SK-N-MC (cell line): Measurements from ENCODE around the gene SRGAP3.

Source experiments
- DNase-seq: peaks from one replicate; pipeline ENCODE4 v3.0.0-alpha.2; 2011; ENCODE audit warnings: low read depth, low spot score
- H3K27ac ChIP-seq: fragments of 200-600 bp; sonication (generic); 2 replicates; pipeline ENCODE4 v1.5.1; 2016; ENCODE audit warnings: mixed run types
- H3K36me3 ChIP-seq: fragments of 200-600 bp; sonication (generic); 2 replicates; pipeline ENCODE4 v1.6.1; 2017; ENCODE audit warnings: antibody characterized with exemption, low read length, mixed read lengths; ENCODE audit not compliant: insufficient read depth
- H3K4me3 ChIP-seq: fragments of 200-600 bp; sonication (generic); 2 replicates; pipeline ENCODE4 v1.5.1; 2016
- H3K9ac ChIP-seq: fragments of 200-600 bp; sonication (generic); 2 replicates; pipeline ENCODE4 v1.8.0; 2017; ENCODE audit warnings: mixed run types, mixed read lengths; ENCODE audit not compliant: insufficient read length
- H3K9me3 ChIP-seq: fragments of 200-600 bp; sonication (generic); 2 replicates; pipeline ENCODE4 v1.6.1; 2017; ENCODE audit warnings: low read depth, mild to moderate bottlenecking, antibody characterized with exemption, low read length, moderate library complexity, mixed read lengths
- EZH2 ChIP-seq: fragments of 200-600 bp; sonication (generic); IDR thresholded peaks from one replicate; pipeline ENCODE4 v1.6.1; 2017; ENCODE audit warnings: antibody characterized with exemption
- FOXP2 ChIP-seq: optimal IDR thresholded peaks from 2 replicates; pipeline ENCODE3; 2011; ENCODE audit warnings: mild to moderate bottlenecking, moderate library complexity; ENCODE audit not compliant: insufficient read depth; ENCODE audit errors: extremely low read length, control extremely low read depth
- POLR2AphosphoS5 ChIP-seq: IDR thresholded peaks from 2 replicates; pipeline ENCODE4 v1.6.1; 2012; ENCODE audit warnings: mild to moderate bottlenecking, low read depth, low read length, borderline replicate concordance

Gene SRGAP3

DNA sequence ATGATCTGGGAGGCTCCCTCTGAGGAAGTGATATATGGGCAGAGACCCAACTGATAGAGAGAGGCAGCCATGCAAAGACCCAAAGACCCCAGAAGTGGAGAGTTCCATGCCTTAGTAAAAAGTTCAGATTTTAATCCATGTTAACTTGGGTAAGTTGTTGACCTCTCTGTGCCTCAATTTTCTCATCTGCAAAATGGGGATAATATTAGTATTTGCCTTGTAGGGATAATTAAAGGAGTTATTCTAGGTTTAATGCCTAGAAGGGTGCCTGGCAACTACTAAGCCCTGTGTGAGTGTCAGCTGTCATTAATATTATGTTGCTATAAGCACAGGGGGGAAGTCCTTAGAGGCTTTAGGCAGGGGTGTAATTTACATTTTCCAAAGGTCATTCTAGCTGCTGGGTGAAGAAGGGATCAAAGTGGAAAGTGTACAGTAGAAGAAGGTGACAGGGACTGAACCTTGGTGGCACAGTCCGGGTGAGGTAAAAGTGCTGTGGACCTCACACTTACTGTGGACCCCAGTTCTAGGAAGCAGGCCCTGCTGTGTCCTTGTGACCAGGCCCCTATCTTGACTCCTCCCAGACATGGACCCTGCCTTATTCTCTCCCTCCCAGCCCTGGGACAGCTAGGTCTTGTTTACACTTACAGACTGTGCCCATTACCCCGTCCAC, 283.2 kb downstream of the SRGAP3 start:
- no peak overlapping the region for H3K27ac ChIP-seq
- no peak overlapping the region for H3K9ac ChIP-seq
- DNase-seq: no peak
- no peaks in the 10 kb centered on the region for H3K9me3 ChIP-seq
- no peak overlapping the region for H3K4me3 ChIP-seq
- H3K36me3 ChIP-seq: no peaks in the 10 kb centered on the region
- TF ChIP-seq FOXP2 (no peak), EZH2 (no peak), POLR2AphosphoS5 (no peak)

DNA sequence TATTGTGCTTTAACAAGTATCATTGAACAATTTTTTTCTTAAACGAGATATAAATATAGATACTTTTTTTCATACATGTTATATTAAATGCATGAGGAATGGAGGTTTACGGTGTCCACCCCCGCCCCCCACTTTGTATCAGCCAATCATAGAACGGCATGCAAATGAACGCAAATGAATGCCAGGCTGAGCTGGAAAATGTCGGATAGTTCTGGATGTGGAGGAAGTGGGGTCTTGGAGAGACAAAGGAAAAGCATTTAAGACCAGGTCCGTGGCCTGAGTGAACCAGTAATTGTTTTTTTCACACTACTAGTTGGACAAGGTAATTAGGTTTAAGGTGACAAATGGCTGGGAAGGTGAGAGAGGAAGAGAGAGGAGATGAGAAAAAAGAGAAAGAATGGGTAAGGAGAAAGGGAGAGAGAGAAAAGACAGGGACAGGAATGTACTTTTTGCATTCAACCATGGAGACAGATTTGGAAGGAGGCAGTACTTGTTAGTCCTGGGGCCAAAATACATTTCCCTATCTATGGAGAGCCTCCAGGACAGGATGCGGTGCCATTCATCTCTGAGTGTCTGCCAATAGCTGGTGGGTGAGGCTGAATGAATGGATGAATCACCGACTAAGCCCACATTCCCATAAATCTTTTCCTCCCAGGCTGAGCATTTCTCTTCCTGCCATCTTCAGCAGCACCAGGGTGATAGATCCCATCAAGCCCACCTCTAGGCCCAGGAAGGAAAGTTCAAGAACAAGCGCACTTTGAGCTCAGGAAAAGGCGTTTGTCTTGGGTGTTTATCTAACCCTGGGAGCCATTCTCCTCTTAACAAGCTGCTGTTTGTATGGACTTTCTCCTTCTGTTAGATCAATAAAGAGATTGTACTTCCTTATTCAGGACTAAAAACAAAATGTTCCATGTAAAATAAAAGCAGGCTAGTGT, 284.7 kb downstream of the SRGAP3 start:
- Histone ChIP-seq H3K4me3 (no peak overlapping the region), H3K27ac (no peak overlapping the region), H3K9me3 (no peaks in the 10 kb centered on the region), H3K9ac (no peak overlapping the region), H3K36me3 (no peaks in the 10 kb centered on the region)
- TF ChIP-seq POLR2AphosphoS5: no peak
- TF ChIP-seq FOXP2: no peak
- TF ChIP-seq EZH2: no peak
- no peak for DNase-seq

DNA sequence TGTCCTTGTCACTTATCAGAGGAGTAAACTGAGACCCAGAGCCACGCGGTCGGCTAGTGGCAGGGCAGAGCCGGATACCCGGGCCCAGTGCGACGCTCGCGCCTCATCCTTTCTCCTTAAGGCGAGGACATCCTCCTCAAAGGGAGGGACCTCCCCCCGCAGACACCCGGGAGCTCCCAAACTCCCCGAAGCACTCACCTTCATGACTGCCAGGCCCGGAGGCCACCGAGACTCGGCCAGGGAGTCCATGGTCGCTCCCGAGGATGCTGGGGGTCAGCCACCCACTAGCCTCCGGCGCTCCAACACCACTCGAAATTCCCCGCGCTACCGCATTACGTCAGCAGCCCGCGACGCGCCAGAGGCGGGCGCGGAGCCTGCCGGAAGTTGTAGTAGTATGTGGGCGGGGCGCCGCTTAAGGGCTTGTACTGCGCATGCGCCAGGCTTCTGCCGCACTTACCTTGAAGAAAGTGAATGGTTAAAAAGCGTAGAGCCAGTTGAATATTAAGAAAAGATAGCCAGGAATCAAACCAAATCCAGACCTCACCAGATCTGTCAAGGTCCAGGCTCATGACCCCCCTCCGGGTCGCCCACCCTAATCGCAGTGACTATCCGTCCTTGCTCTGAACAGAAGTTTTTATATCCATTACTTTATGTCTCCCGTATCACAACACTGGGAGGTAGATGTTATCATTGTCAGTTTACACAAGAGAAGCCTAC, 286.2 kb downstream of the SRGAP3 start, which contains the start of gene RAD18:
TSS of gene RAD18 (minus strand) at position 336 of the 717 bp plus-strand sequence. CDS start at position 249, 87 bp downstream.
- TF ChIP-seq POLR2AphosphoS5 (peak; percentile 76; the same call in 1 of the 2 replicates), FOXP2 (no peak)
- DNase-seq: peak; percentile 18
- Histone ChIP-seq H3K36me3 (0 out of 2 replicates have a peak, but pooled peaks cover 3% of the 10 kb centered on the region), H3K9me3 (no peaks in the 10 kb centered on the region), H3K9ac (peak within 1 kb of the TSS; percentile 81), H3K4me3 (peak within 1 kb of the TSS; percentile 87), H3K27ac (peak within 1 kb of the TSS; percentile 62; the same call in 1 of the 2 replicates)

DNA sequence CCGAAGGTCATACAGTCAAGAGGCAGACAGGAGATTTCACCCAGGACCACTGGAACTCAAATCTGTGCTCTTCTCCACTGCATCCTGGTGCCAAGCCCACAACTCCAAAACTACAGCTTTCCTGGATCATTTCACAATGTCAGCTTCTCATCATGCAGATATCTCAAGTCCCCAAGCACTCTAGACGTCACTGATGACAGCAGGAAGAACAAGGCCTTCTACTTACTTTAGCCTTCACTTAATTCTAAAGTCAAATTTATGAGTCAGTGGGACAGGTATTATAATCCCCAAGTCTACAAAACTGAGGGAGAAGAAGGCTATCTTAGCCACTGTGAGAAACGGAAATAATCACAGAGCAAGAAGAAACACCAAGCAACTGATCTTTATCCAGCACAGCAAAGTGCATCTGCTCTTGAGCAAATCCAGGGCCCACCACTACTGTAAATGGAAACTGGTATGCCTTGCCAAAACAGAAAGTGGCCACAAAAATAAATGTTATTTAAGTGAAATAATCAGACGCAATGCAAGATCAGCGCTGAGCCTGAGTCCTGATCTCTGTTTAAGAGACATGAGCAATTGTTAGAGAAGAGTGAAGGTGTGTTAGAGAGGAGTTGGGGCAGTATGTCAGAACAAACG, 287.1 kb downstream of the SRGAP3 start:
- H3K9me3 ChIP-seq: no peaks in the 10 kb centered on the region
- H3K27ac ChIP-seq: no peak overlapping the region
- peak overlapping the region; percentile 81 for H3K9ac ChIP-seq
- peak overlapping the region; percentile 87 for H3K4me3 ChIP-seq
- TF ChIP-seq POLR2AphosphoS5 (no peak), EZH2 (no peak), FOXP2 (no peak)
- H3K36me3 ChIP-seq: peaks cover 8% of the 10 kb centered on the region; the same call in 1 of the 2 replicates
- no peak for DNase-seq

DNA sequence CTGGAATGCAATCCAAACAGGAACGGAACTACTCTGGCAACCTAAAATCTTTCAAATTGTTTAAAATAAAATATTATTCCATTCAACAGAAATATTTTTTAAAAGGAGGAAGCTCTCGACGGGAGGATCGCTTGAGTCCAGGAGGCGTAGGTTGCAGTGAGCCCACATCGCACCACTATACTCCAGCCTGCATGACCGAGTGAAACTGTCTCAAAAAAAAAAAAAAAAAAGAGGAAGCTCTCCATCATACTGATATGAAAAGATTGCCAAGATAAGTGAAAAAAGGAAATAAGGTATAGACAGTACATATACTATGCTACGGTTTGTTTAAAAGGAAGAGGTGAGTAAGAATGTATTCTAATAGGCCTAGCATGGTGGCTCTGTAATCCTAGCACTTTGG, 289.8 kb downstream of the SRGAP3 start:
- peaks cover 8% of the 10 kb centered on the region; the same call in 1 of the 2 replicates for H3K36me3 ChIP-seq
- H3K9ac ChIP-seq: no peak overlapping the region
- no peak for DNase-seq
- no peak overlapping the region for H3K27ac ChIP-seq
- H3K9me3 ChIP-seq: no peaks in the 10 kb centered on the region
- TF ChIP-seq FOXP2 (no peak), POLR2AphosphoS5 (no peak), EZH2 (no peak)
- H3K4me3 ChIP-seq: no peak overlapping the region

DNA sequence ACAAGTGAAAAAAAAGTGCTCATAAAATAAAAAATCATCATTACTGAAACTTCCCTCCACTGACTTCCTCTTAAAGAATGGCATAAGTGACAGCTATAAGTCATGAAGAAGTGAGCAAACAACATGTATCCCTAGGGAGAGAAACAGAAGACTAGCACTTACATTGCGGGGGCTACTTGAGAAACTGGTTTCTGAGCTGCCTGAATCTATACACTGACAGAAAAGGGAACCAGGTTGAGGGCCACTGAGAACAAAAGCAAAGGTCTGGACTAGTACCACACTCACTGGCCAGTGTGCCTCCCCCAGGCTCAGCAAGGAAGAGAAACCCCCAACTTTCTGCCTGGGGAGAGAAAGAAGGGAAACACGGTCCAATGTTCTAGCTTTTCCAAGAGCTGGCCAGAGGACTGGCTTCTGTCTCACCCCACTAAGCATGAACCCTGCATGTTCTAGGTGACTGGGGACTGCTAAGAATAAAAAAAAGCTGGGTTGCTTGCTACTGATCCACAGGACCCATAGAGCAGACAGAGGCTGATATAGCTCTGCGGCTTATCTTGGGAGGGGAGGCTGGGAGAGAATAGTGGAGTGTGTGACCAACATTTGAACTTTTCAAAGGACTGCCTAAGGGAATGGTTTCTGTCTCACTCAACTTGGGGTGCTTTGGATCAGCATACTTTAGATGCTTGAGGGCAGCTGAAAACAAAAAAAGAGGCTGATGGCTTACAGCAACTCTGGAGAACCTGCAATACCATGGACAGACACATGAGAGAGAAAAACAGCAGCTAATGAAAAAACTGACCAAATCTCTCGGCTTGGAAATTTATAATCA, 294.3 kb downstream of the SRGAP3 start:
- DNase-seq: no peak
- H3K36me3 ChIP-seq: peaks cover 8% of the 10 kb centered on the region; the same call in 1 of the 2 replicates
- no peak overlapping the region for H3K9ac ChIP-seq
- TF ChIP-seq POLR2AphosphoS5 (no peak), EZH2 (no peak), FOXP2 (no peak)
- H3K9me3 ChIP-seq: no peaks in the 10 kb centered on the region
- H3K27ac ChIP-seq: no peak overlapping the region
- no peak overlapping the region for H3K4me3 ChIP-seq

DNA sequence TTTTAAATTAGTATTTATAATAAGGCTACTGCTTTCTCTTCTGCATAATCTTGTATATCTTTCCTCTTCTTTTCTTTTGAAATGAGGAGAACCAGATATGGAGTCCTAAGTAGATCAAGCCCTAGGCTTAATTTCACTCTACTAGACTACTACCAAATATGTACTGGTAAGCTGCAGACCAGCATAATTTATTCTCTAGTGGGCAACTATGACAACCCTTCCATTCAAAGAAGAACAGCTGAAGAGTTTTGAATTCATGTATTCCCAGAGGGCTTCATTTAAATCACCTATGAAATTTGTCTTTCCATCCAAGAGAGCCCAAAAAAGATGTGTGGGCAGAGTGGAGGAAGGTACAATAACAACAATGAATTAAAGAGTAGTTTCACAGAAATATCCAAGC, 296.1 kb downstream of the SRGAP3 start:
- DNase-seq: no peak
- TF ChIP-seq EZH2: no peak
- no peak for TF ChIP-seq POLR2AphosphoS5
- no peak for TF ChIP-seq FOXP2
- Histone ChIP-seq H3K36me3 (peaks cover 5% of the 10 kb centered on the region; the same call in 1 of the 2 replicates), H3K27ac (no peak overlapping the region), H3K9ac (no peak overlapping the region), H3K9me3 (no peaks in the 10 kb centered on the region), H3K4me3 (no peak overlapping the region)
